Endothelial cell of umbilical vein (primary cell): ENCODE data around the gene VWA8.

Experiments
- EZH2 ChIP-seq: IDR thresholded peaks from 2 replicates; pipeline ENCODE4 v1.6.1; 2012; ENCODE audit warnings: borderline replicate concordance, low read depth, mild to moderate bottlenecking, moderate library complexity, low read length, inconsistent platforms; ENCODE audit not compliant: severe bottlenecking
- JUN ChIP-seq: IDR thresholded peaks from 2 replicates; pipeline ENCODE4 v1.6.1; 2011; ENCODE audit warnings: borderline replicate concordance, low read depth; ENCODE audit not compliant: insufficient read length, insufficient read depth
- POLR2A ChIP-seq: IDR thresholded peaks from 2 replicates; pipeline ENCODE4 v1.6.1; 2012; ENCODE audit warnings: low read depth, mild to moderate bottlenecking, control low read depth, low read length
- POLR2AphosphoS5 ChIP-seq: IDR thresholded peaks from 2 replicates; pipeline ENCODE4 v1.6.1; 2012; ENCODE audit warnings: low read depth, mild to moderate bottlenecking, control low read depth, low read length, moderate library complexity; ENCODE audit not compliant: insufficient read depth
- TF ChIP-seq, protein P1 (sequence below), 2 donors: IDR thresholded peaks; 1 replicate in 1 of 2; 2 replicates in 1 of 2; pipeline ENCODE4 v1.5.1; 2011; ENCODE audit warnings: low read length in 2 of 2, mild to moderate bottlenecking in 2 of 2, moderate library complexity in 2 of 2, control low read depth in 1 of 2, inconsistent platforms in 1 of 2, low read depth in 1 of 2; ENCODE audit not compliant: insufficient read depth in 1 of 2; ENCODE audit errors: extremely low read depth in 1 of 2
- TF ChIP-seq, protein P2 (sequence below): IDR thresholded peaks from 2 replicates; pipeline ENCODE4 v1.6.1; 2011; ENCODE audit not compliant: insufficient read depth, insufficient read length

DNA sequence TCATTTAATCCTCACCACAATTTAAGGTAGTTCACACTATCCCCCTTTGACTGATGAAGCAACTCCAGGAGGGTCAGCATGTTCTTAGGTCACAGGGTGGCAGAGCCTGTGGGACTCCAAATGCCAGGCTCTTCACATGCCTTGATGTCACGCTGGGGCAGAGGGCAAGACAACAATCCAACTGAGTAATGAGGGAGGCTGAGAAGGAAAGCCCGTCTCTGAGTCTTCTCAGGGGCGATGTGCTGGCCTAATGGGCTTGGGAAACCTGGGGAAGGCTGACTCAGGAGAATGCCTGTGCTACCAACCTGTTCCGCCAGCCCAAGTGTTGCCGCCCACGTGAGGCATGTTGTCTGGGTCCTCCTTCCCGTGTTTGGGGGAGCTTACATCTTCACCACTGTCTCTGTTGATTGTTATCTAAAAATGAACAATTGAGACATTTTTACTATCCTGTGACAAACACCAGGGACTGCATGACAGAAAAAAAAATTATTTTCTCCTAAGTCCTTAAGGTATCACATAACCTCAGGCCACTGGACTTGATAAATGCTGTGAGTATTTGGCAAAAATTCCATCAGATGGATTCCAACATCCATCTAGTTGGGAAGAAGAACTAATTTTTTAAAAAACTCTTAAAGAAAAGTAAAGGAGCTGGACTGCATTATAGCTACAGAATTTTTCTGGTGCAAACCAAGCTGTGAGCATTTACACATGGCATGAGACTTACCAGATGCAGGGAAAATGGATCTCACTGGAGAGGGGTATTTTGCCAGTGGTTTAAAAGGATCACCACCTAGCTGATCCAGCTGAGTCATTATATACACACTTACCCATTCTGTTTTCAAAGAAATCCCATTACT is 346.0 kb downstream of the VWA8 start:
- TF ChIP-seq, protein P1, sequence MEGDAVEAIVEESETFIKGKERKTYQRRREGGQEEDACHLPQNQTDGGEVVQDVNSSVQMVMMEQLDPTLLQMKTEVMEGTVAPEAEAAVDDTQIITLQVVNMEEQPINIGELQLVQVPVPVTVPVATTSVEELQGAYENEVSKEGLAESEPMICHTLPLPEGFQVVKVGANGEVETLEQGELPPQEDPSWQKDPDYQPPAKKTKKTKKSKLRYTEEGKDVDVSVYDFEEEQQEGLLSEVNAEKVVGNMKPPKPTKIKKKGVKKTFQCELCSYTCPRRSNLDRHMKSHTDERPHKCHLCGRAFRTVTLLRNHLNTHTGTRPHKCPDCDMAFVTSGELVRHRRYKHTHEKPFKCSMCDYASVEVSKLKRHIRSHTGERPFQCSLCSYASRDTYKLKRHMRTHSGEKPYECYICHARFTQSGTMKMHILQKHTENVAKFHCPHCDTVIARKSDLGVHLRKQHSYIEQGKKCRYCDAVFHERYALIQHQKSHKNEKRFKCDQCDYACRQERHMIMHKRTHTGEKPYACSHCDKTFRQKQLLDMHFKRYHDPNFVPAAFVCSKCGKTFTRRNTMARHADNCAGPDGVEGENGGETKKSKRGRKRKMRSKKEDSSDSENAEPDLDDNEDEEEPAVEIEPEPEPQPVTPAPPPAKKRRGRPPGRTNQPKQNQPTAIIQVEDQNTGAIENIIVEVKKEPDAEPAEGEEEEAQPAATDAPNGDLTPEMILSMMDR (IDR thresholded peaks at IDR 0.05; ENCODE audit: extremely low read depth in 1 of 2, insufficient read depth in 1 of 2, low read depth in 1 of 2, low read length in 2 of 2) = no peak
- TF ChIP-seq POLR2A (no peak), JUN (peak; percentile 7), POLR2AphosphoS5 (no peak), EZH2 (no peak)
- TF ChIP-seq, protein P2, sequence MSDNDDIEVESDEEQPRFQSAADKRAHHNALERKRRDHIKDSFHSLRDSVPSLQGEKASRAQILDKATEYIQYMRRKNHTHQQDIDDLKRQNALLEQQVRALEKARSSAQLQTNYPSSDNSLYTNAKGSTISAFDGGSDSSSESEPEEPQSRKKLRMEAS = no peak
